SK-N-SH treated with all-trans-retinoic acid at 6 μM for 48 hours (cell line): Measurements from ENCODE around the gene WASL.

Experiments
- ATAC-seq: fragments of 200-7000 bp; cut with Tn5 transposase; 3 replicates; pipeline ENCODE4 v1.9.1; 2020; ENCODE audit warnings: mild to moderate bottlenecking, moderate library complexity
- ARNTL ChIP-seq: fragments of 450-650 bp; formaldehyde crosslinking; IDR thresholded peaks from 2 replicates; pipeline ENCODE4 v1.5.0; 2020; ENCODE audit warnings: low read depth, mild to moderate bottlenecking, moderate library complexity, borderline replicate concordance
- BACH2 ChIP-seq: fragments of 250-450 bp; sonication (Bioruptor Pico); IDR thresholded peaks from 2 replicates; pipeline ENCODE4 v1.9.0; 2021; ENCODE audit warnings: mild to moderate bottlenecking, borderline replicate concordance
- CSDC2 ChIP-seq: fragments of 250-450 bp; sonication (Bioruptor Pico); IDR thresholded peaks from 2 replicates; pipeline ENCODE4 v1.5.0; 2020; ENCODE audit warnings: mild to moderate bottlenecking, moderate library complexity
- ESRRG ChIP-seq: fragments of 250-450 bp; sonication (Bioruptor Pico); IDR thresholded peaks from 2 replicates; pipeline ENCODE4 v1.6.1; 2021; ENCODE audit warnings: mild to moderate bottlenecking
- GLIS3 ChIP-seq: fragments of 250-450 bp; sonication (Bioruptor Pico); IDR thresholded peaks from 2 replicates; pipeline ENCODE4 v1.5.0; 2020; ENCODE audit warnings: mild to moderate bottlenecking, moderate library complexity
- ISL1 ChIP-seq: fragments of 250-450 bp; sonication (Bioruptor Pico); IDR thresholded peaks from 2 replicates; pipeline ENCODE4 v2.1.2; 2022; ENCODE audit warnings: mild to moderate bottlenecking, moderate library complexity
- OSR1 ChIP-seq: fragments of 250-450 bp; sonication (Bioruptor Pico); IDR thresholded peaks from 2 replicates; pipeline ENCODE4 v1.8.0; 2022; ENCODE audit warnings: moderate library complexity, mild to moderate bottlenecking, inconsistent platforms
- PATZ1 ChIP-seq: fragments of 250-450 bp; sonication (Bioruptor Pico); IDR thresholded peaks from 2 replicates; pipeline ENCODE4 v1.8.0; 2020; ENCODE audit warnings: mild to moderate bottlenecking, moderate library complexity, borderline replicate concordance
- POU6F1 ChIP-seq: fragments of 250-450 bp; sonication (Bioruptor Pico); IDR thresholded peaks from 2 replicates; pipeline ENCODE4 v1.8.0; 2021; ENCODE audit warnings: low read depth, mild to moderate bottlenecking, moderate library complexity, borderline replicate concordance
- RARB ChIP-seq: fragments of 250-450 bp; sonication (Bioruptor Pico); IDR thresholded peaks from 2 replicates; pipeline ENCODE4 v1.8.0; 2021; ENCODE audit warnings: mild to moderate bottlenecking, moderate library complexity
- SNAI2 ChIP-seq: fragments of 250-450 bp; sonication (Bioruptor Pico); IDR thresholded peaks from 2 replicates; pipeline ENCODE4 v1.5.0; 2020; ENCODE audit warnings: mild to moderate bottlenecking, moderate library complexity
- TCF4 ChIP-seq: fragments of 250-450 bp; sonication (Bioruptor Pico); IDR thresholded peaks from 2 replicates; pipeline ENCODE4 v1.8.0; 2021; ENCODE audit warnings: mild to moderate bottlenecking, moderate library complexity, borderline replicate concordance
- TOX ChIP-seq: fragments of 250-450 bp; sonication (Bioruptor Pico); IDR thresholded peaks from 2 replicates; pipeline ENCODE4 v1.8.0; 2021; ENCODE audit warnings: mild to moderate bottlenecking, moderate library complexity, borderline replicate concordance
- ZC3H10 ChIP-seq: fragments of 250-450 bp; sonication (Bioruptor Pico); IDR thresholded peaks from 2 replicates; pipeline ENCODE4 v1.5.1; 2021; ENCODE audit warnings: mild to moderate bottlenecking, moderate library complexity
- ZFP3 ChIP-seq: fragments of 250-450 bp; sonication (Bioruptor Pico); IDR thresholded peaks from 2 replicates; pipeline ENCODE4 v1.5.0; 2020; ENCODE audit warnings: mild to moderate bottlenecking, moderate library complexity
- ZFP30 ChIP-seq: fragments of 450-650 bp; formaldehyde crosslinking; IDR thresholded peaks from 2 replicates; pipeline ENCODE4 v1.5.0; 2022; ENCODE audit warnings: mild to moderate bottlenecking, moderate library complexity
- ZNF565 ChIP-seq: fragments of 450-650 bp; formaldehyde crosslinking; conservative IDR thresholded peaks from 2 replicates; pipeline ENCODE4 v1.5.0; 2020; ENCODE audit warnings: low read depth, mild to moderate bottlenecking, moderate library complexity
- ZNF70 ChIP-seq: fragments of 450-650 bp; formaldehyde crosslinking; IDR thresholded peaks from 2 replicates; pipeline ENCODE4 v1.5.0; 2020; ENCODE audit warnings: mild to moderate bottlenecking, moderate library complexity
- ZNF8 ChIP-seq: fragments of 450-650 bp; formaldehyde crosslinking; IDR thresholded peaks from 2 replicates; pipeline ENCODE4 v1.5.0; 2020; ENCODE audit warnings: mild to moderate bottlenecking, moderate library complexity
- TF ChIP-seq, protein P1 (sequence below): fragments of 250-450 bp; sonication (Bioruptor Pico); IDR thresholded peaks from 2 replicates; pipeline ENCODE4 v1.5.1; 2021; ENCODE audit warnings: mild to moderate bottlenecking, moderate library complexity
- TF ChIP-seq, protein P2 (sequence below): fragments of 250-450 bp; sonication (Bioruptor Pico); IDR thresholded peaks from 2 replicates; pipeline ENCODE4 v1.5.0; 2020; ENCODE audit warnings: mild to moderate bottlenecking, moderate library complexity

The WASL gene

GRCh38 chr7:123710683-123711082 lies 38.1 kb downstream of the WASL start (continued):
- no peak for TF ChIP-seq SNAI2
- no peak for TF ChIP-seq PATZ1 (CRISPR knock-in tag)
- no peak for TF ChIP-seq ZNF8
- no peak for TF ChIP-seq TCF4 (CRISPR knock-in tag)

DNA sequence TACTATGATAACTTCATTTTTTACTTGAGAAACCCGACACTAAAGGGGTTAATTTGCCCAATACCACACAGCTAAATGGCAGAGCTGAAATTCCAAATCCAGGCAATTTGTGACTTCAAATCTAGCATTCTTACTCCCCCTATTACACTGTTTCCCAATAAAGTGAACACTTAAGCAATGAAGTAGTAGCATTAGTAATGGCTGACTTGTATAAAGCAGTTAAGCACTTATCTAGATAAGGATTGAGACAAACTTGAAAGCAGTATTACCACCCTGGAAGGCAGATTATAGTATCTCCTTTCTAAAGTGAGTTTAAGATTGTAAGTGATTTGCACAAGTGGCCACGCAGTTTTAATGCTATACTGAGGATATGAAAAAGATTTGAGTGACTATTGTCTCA lies 39.3 kb downstream of the WASL start:
- no peak for TF ChIP-seq ZFP30 (CRISPR knock-in tag)
- no peak for ATAC-seq

- TF ChIP-seq SNAI2 (no peak), ZFP30 (CRISPR knock-in tag) (no peak), ZFP3 (CRISPR knock-in tag) (no peak), PATZ1 (CRISPR knock-in tag) (no peak), ESRRG (no peak), ZNF565 (CRISPR knock-in tag) (no peak), TOX (no peak), CSDC2 (no peak), RARB (CRISPR knock-in tag) (no peak), ZNF70 (no peak), GLIS3 (CRISPR knock-in tag) (no peak), OSR1 (CRISPR knock-in tag) (no peak), POU6F1 (CRISPR knock-in tag) (no peak), ZC3H10 (CRISPR knock-in tag) (no peak), TCF4 (CRISPR knock-in tag) (no peak)
- TF ChIP-seq, all 23 proteins: peak for 0
- ATAC-seq = no peak
These were observed 43.4 kb downstream of the WASL start for GRCh38 chr7:123705211-123705901.

GRCh38 chr7:123695944-123696677 lies 52.7 kb downstream of the WASL start:
- no peak for ATAC-seq
- no peak for TF ChIP-seq ISL1 (CRISPR knock-in tag)
- TF ChIP-seq ARNTL (CRISPR knock-in tag) = no peak
- no peak for TF ChIP-seq RARB (CRISPR knock-in tag)
- TF ChIP-seq ZNF565 (CRISPR knock-in tag) = no peak
- TF ChIP-seq BACH2 (CRISPR knock-in tag) = no peak
- no peak for TF ChIP-seq TOX
- TF ChIP-seq, protein P1, sequence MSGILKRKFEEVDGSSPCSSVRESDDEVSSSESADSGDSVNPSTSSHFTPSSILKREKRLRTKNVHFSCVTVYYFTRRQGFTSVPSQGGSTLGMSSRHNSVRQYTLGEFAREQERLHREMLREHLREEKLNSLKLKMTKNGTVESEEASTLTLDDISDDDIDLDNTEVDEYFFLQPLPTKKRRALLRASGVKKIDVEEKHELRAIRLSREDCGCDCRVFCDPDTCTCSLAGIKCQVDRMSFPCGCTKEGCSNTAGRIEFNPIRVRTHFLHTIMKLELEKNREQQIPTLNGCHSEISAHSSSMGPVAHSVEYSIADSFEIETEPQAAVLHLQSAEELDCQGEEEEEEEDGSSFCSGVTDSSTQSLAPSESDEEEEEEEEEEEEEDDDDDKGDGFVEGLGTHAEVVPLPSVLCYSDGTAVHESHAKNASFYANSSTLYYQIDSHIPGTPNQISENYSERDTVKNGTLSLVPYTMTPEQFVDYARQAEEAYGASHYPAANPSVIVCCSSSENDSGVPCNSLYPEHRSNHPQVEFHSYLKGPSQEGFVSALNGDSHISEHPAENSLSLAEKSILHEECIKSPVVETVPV (CRISPR knock-in tag) = no peak
- TF ChIP-seq, protein P2, sequence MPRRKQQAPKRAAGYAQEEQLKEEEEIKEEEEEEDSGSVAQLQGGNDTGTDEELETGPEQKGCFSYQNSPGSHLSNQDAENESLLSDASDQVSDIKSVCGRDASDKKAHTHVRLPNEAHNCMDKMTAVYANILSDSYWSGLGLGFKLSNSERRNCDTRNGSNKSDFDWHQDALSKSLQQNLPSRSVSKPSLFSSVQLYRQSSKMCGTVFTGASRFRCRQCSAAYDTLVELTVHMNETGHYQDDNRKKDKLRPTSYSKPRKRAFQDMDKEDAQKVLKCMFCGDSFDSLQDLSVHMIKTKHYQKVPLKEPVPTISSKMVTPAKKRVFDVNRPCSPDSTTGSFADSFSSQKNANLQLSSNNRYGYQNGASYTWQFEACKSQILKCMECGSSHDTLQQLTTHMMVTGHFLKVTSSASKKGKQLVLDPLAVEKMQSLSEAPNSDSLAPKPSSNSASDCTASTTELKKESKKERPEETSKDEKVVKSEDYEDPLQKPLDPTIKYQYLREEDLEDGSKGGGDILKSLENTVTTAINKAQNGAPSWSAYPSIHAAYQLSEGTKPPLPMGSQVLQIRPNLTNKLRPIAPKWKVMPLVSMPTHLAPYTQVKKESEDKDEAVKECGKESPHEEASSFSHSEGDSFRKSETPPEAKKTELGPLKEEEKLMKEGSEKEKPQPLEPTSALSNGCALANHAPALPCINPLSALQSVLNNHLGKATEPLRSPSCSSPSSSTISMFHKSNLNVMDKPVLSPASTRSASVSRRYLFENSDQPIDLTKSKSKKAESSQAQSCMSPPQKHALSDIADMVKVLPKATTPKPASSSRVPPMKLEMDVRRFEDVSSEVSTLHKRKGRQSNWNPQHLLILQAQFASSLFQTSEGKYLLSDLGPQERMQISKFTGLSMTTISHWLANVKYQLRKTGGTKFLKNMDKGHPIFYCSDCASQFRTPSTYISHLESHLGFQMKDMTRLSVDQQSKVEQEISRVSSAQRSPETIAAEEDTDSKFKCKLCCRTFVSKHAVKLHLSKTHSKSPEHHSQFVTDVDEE (CRISPR knock-in tag) = no peak
- no peak for TF ChIP-seq TCF4 (CRISPR knock-in tag)
- no peak for TF ChIP-seq POU6F1 (CRISPR knock-in tag)
- no peak for TF ChIP-seq PATZ1 (CRISPR knock-in tag)
